Endothelial cell of umbilical vein (primary cell): ENCODE results near the gene NADK. TPM values are rescaled to one million over a fixed set of nuclear protein-coding genes. Genes with fewer than 3 reads are reported as not detected.

ENCODE experiments used
- BruUV-seq: library from RNA; stranded (reverse); fragments of 400-500 nt; replicated peaks from 2 replicates; lab custom pipeline; 2021; lab: Mats Ljungman, UMichigan
- CTCF ChIA-PET: fragments of 300-600, 350-600 bp; sonication (Branson Sonifier 250); formaldehyde crosslinking; loops from one replicate; lab custom pipeline; 2021; ENCODE audit warnings: antibody characterized with exemption, inconsistent platforms; lab: Charles Lee
- POLR2A ChIA-PET: fragments of 300-600, 350-600 bp; sonication (Branson Sonifier 250); formaldehyde crosslinking; loops from one replicate; lab custom pipeline; 2021; ENCODE audit warnings: antibody characterized with exemption, inconsistent platforms; lab: Charles Lee
- DNase-seq: peaks from one replicate; pipeline ENCODE4 v3.0.0-alpha.2; 2011; ENCODE audit warnings: low read depth, low spot score
- FAIRE-seq: peaks from 2 replicates; lab custom pipeline; 2011; peaks lifted over from hg19 to GRCh38; lab: Jason Lieb, UNC
- H2AFZ ChIP-seq: 2 replicates; pipeline ENCODE4 v1.6.0; 2012; ENCODE audit warnings: low read depth, low read length, control low read depth, inconsistent platforms
- H3K27ac ChIP-seq: 2 replicates; pipeline ENCODE4 v1.5.1; 2011; ENCODE audit warnings: low read depth, mild to moderate bottlenecking, control low read depth, low read length, moderate library complexity; ENCODE audit not compliant: insufficient read depth
- H3K27me3 ChIP-seq, 2 experiments: 2 replicates each; pipeline versions ENCODE4 v1.6.0 to v1.6.1; 2011; ENCODE audit warnings: low read length in 2 of 2, mixed read lengths in 1 of 2; ENCODE audit not compliant: control insufficient read depth in 2 of 2, insufficient read depth in 2 of 2
- H3K36me3 ChIP-seq, 2 experiments: 2 replicates in 1 of 2; 3 replicates in 1 of 2; pipeline ENCODE4 v1.5.1; 2011; ENCODE audit warnings: low read length in 2 of 2, mild to moderate bottlenecking in 1 of 2, moderate library complexity in 1 of 2; ENCODE audit not compliant: control insufficient read depth in 2 of 2, insufficient read depth in 2 of 2; ENCODE audit errors: extremely low read depth in 1 of 2
- H3K4me1 ChIP-seq: 3 replicates; pipeline ENCODE4 v1.5.1; 2011; ENCODE audit warnings: mild to moderate bottlenecking, low read length; ENCODE audit not compliant: control insufficient read depth, insufficient read depth; ENCODE audit errors: extremely low read depth
- H3K4me2 ChIP-seq: 2 replicates; pipeline ENCODE4 v1.6.1; 2011; ENCODE audit warnings: low read length, control low read depth, mixed read lengths; ENCODE audit not compliant: insufficient read depth
- H3K4me3 ChIP-seq, 3 experiments: fragments of 200-600 bp in 1 of 3; sonication (generic), shearing (Covaris generic) in 1 of 3; replicated peaks in 1 of 3; 2 replicates each; pipeline ENCODE4 v1.5.1; 2011 to 2016; ENCODE audit warnings: control low read depth in 3 of 3, low read length in 3 of 3, mild to moderate bottlenecking in 2 of 3, inconsistent platforms in 1 of 3, low read depth in 1 of 3, moderate library complexity in 1 of 3; ENCODE audit not compliant: insufficient read depth in 1 of 3
- H3K79me2 ChIP-seq: 2 replicates; pipeline ENCODE4 v1.6.0; 2012; ENCODE audit warnings: low read length, inconsistent platforms; ENCODE audit not compliant: control insufficient read depth, insufficient read depth
- H3K9ac ChIP-seq: replicated peaks from 2 replicates; pipeline ENCODE3; 2011; ENCODE audit warnings: low read length, control low read depth; ENCODE audit not compliant: insufficient read depth; ENCODE audit errors: extremely low read depth
- H3K9me1 ChIP-seq: replicated peaks from 3 replicates; pipeline ENCODE4 v1.6.0; 2011; ENCODE audit warnings: mild to moderate bottlenecking, low read length; ENCODE audit not compliant: control insufficient read depth, insufficient read depth; ENCODE audit errors: extremely low read depth
- H3K9me3 ChIP-seq: replicated peaks from 2 replicates; pipeline ENCODE4 v1.5.1; 2012; ENCODE audit warnings: low read length, inconsistent platforms; ENCODE audit not compliant: control insufficient read depth, insufficient read depth
- H4K20me1 ChIP-seq: replicated peaks from 2 replicates; pipeline ENCODE3; 2011; ENCODE audit warnings: mild to moderate bottlenecking, low read length; ENCODE audit not compliant: control insufficient read depth, insufficient read depth; ENCODE audit errors: extremely low read depth
- EZH2 ChIP-seq: IDR thresholded peaks from 2 replicates; pipeline ENCODE4 v1.6.1; 2012; ENCODE audit warnings: borderline replicate concordance, low read depth, mild to moderate bottlenecking, moderate library complexity, low read length, inconsistent platforms; ENCODE audit not compliant: severe bottlenecking
- FOS ChIP-seq: IDR thresholded peaks from 2 replicates; pipeline ENCODE4 v1.6.1; 2011; ENCODE audit warnings: mild to moderate bottlenecking, low read length, moderate library complexity, borderline replicate concordance; ENCODE audit not compliant: insufficient read depth
- GATA2 ChIP-seq: IDR thresholded peaks from 2 replicates; pipeline ENCODE4 v1.7.0; 2011; ENCODE audit warnings: low read depth, mild to moderate bottlenecking, moderate library complexity, mixed read lengths, low read length; ENCODE audit not compliant: insufficient read length, insufficient read depth
- JUN ChIP-seq: IDR thresholded peaks from 2 replicates; pipeline ENCODE4 v1.6.1; 2011; ENCODE audit warnings: borderline replicate concordance, low read depth; ENCODE audit not compliant: insufficient read length, insufficient read depth
- MAX ChIP-seq: IDR thresholded peaks from 2 replicates; pipeline ENCODE4 v1.6.1; 2011; ENCODE audit not compliant: insufficient read depth, insufficient read length
- MYC ChIP-seq: IDR thresholded peaks from one replicate; pipeline ENCODE4 v1.6.1; 2011; ENCODE audit warnings: mild to moderate bottlenecking, low read depth, low read length
- POLR2A ChIP-seq: IDR thresholded peaks from 2 replicates; pipeline ENCODE4 v1.6.1; 2012; ENCODE audit warnings: low read depth, mild to moderate bottlenecking, control low read depth, low read length
- POLR2AphosphoS5 ChIP-seq: IDR thresholded peaks from 2 replicates; pipeline ENCODE4 v1.6.1; 2012; ENCODE audit warnings: low read depth, mild to moderate bottlenecking, control low read depth, low read length, moderate library complexity; ENCODE audit not compliant: insufficient read depth
- dilution Hi-C: fragments of 300-500 bp; cut with MboI; formaldehyde crosslinking; loops from one replicate; pipeline ENCODE4 v1.15.0; 2019; ENCODE audit warnings: low sequenced_read_pairs; ENCODE audit not compliant: extremely low pct_ligation_motif_present
- intact Hi-C: fragments of 100-400 bp; cut with micrococcal nuclease; formaldehyde crosslinking; loops from one replicate; pipeline ENCODE4 v1.10.0; 2022
- polyA plus RNA-seq, 4 experiments: library from polyadenylated mRNA; depleted of rRNA in 3 of 4; stranded (reverse) in 3 of 4; unstranded in 1 of 4; fragments of >200 nt; gene quantifications; 2 replicates each; pipeline versions ENCODE4 v1.2.1 to v1.2.3, GENCODE V29; 2011 to 2012; ENCODE audit warnings: missing spikeins in 1 of 4
- total RNA-seq: library from RNA; stranded (reverse); gene quantifications from 2 replicates; pipeline ENCODE4 v1.2.3, GENCODE V29; 2021
- TF ChIP-seq, protein P1 (sequence below), 2 donors: IDR thresholded peaks; 1 replicate in 1 of 2; 2 replicates in 1 of 2; pipeline ENCODE4 v1.5.1; 2011; ENCODE audit warnings: low read length in 2 of 2, mild to moderate bottlenecking in 2 of 2, moderate library complexity in 2 of 2, control low read depth in 1 of 2, inconsistent platforms in 1 of 2, low read depth in 1 of 2; ENCODE audit not compliant: insufficient read depth in 1 of 2; ENCODE audit errors: extremely low read depth in 1 of 2

The NADK gene
- total and polyA plus RNA-seq, 2 donors (not counting 3 experiments of a cell fraction or from before 2014, with no cell fraction given), result 68.5 to 88.8 TPM

DNA sequence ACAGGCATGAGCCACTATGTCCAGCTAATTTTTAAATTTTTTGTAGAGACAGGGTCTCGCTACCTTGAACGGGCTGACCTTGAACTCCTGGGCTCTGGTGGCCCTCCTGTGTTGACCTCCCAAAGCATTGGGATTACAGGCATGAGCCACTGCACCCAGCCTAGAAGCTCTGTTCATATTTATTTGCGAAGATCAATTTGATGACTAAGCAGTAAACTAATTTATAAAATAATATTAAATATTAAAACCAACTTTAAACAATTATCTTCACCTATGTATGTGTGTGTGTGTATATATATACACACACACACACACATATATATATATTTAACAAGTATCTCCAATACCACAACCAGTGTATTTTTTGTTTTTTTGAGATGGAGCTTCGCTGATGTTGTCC is 4.4 kb downstream of the NADK start:
- no peaks in the 10 kb centered on the region for H3K36me3 ChIP-seq

More for the DNA sequence above, 4.4 kb downstream of the NADK start:
- FAIRE-seq (no peak), DNase-seq (no peak)
- BruUV-seq, result no TSS peak
- TF ChIP-seq MYC, result no peak
- TF ChIP-seq MAX, result no peak
- no peak for TF ChIP-seq EZH2
- TF ChIP-seq POLR2AphosphoS5, result no peak
- no peak for TF ChIP-seq GATA2
- no peak for TF ChIP-seq JUN
- TF ChIP-seq FOS, result no peak
- no peak for TF ChIP-seq POLR2A
- TF ChIP-seq, protein P1, sequence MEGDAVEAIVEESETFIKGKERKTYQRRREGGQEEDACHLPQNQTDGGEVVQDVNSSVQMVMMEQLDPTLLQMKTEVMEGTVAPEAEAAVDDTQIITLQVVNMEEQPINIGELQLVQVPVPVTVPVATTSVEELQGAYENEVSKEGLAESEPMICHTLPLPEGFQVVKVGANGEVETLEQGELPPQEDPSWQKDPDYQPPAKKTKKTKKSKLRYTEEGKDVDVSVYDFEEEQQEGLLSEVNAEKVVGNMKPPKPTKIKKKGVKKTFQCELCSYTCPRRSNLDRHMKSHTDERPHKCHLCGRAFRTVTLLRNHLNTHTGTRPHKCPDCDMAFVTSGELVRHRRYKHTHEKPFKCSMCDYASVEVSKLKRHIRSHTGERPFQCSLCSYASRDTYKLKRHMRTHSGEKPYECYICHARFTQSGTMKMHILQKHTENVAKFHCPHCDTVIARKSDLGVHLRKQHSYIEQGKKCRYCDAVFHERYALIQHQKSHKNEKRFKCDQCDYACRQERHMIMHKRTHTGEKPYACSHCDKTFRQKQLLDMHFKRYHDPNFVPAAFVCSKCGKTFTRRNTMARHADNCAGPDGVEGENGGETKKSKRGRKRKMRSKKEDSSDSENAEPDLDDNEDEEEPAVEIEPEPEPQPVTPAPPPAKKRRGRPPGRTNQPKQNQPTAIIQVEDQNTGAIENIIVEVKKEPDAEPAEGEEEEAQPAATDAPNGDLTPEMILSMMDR (IDR thresholded peaks at IDR 0.05; ENCODE audit: extremely low read depth in 1 of 2, insufficient read depth in 1 of 2, low read depth in 1 of 2, low read length in 2 of 2), result no peak
- H3K4me3 ChIP-seq, result no peak overlapping the region
- H3K79me2 ChIP-seq, result peaks cover 75% of the 10 kb centered on the region
- H3K27me3 ChIP-seq, result no peaks in the 10 kb centered on the region
- dilution Hi-C loops (no loop called here), intact Hi-C loops (no loop called here)
- H3K4me1 ChIP-seq, result peaks cover 7% of the 10 kb centered on the region
- ChIA-PET CTCF (interaction anchor here (1.2 to 1.3 kb wide), 2 partner anchors 15 to 132 kb away, joined by 4 to 5 read pairs; no protein-coding TSS in a partner anchor), POLR2A (no interaction called here)
- peaks cover 2% of the 10 kb centered on the region for H4K20me1 ChIP-seq
- no peak overlapping the region for H3K4me2 ChIP-seq
- H3K9me3 ChIP-seq, result no peaks in the 10 kb centered on the region
- no peaks in the 10 kb centered on the region for H3K9me1 ChIP-seq
- no peak overlapping the region for H3K9ac ChIP-seq
- no peak overlapping the region for H2AFZ ChIP-seq
- no peak overlapping the region for H3K27ac ChIP-seq
